ENCODE measurements around the gene ITPR1. TPM values are rescaled to one million over a fixed set of nuclear protein-coding genes. Genes with fewer than 3 reads are reported as not detected.

Gene ITPR1
- total RNA-seq, 4 donors from 2014 or later = 15.3 to 50.2 (median 28.7) TPM

GRCh38 chr3:4693620-4694019 is 200.5 kb downstream of the ITPR1 start:
- H3K27ac ChIP-seq = no peak overlapping the region
- intact Hi-C loops (cut with DNase I; ENCODE audit: low total_unique reads) (no loop called here), in situ Hi-C loops (cut with MboI; ENCODE audit: low pct_ligation_motif_present in 1 of 4, low pct_unique_long_range_greater_than_20kb in 1 of 4, low sequenced_read_pairs in 3 of 4) (no loop called here)
- no peaks in the 10 kb centered on the region for H3K27me3 ChIP-seq
- H3K4me3 ChIP-seq = no peak overlapping the region
- peaks cover 0 to 3% of the 10 kb centered on the region in 2 donors for H3K9me3 ChIP-seq
- WGBS, 2 donors (ENCODE audit: low coverage in 1 of 2) = 77 to 82% methylated on average over 2 to 13 of the region's 13 CpGs
- H3K36me3 ChIP-seq = peaks cover 0 to 12% (median 0%) of the 10 kb centered on the region in 4 donors
- TF ChIP-seq CTCF (IDR thresholded peaks at IDR 0.05) = no peak
- TF ChIP-seq POLR2AphosphoS5 (IDR thresholded peaks at IDR 0.05) = no peak
- no peak for TF ChIP-seq POLR2A (IDR thresholded peaks at IDR 0.05)
- TF ChIP-seq EP300 (IDR thresholded peaks at IDR 0.05; ENCODE audit: low read depth) = no peak
- H3K4me1 ChIP-seq = no peaks in the 10 kb centered on the region
- no peak for DNase-seq

GRCh38 chr3:4695846-4696245 is 202.7 kb downstream of the ITPR1 start:
- H3K27ac ChIP-seq = no peak overlapping the region
- H3K9me3 ChIP-seq = no peaks in the 10 kb centered on the region
- intact Hi-C loops (cut with DNase I; ENCODE audit: low total_unique reads) (no loop called here), in situ Hi-C loops (cut with MboI; ENCODE audit: low pct_ligation_motif_present in 1 of 4, low pct_unique_long_range_greater_than_20kb in 1 of 4, low sequenced_read_pairs in 3 of 4) (no loop called here)
- TF ChIP-seq POLR2A (IDR thresholded peaks at IDR 0.05) = no peak
- TF ChIP-seq CTCF (IDR thresholded peaks at IDR 0.05) = no peak
- no peak for TF ChIP-seq POLR2AphosphoS5 (IDR thresholded peaks at IDR 0.05)
- no peak for TF ChIP-seq EP300 (IDR thresholded peaks at IDR 0.05; ENCODE audit: low read depth)
- H3K36me3 ChIP-seq = peaks cover 0 to 1% (median 0%) of the 10 kb centered on the region in 4 donors
- 85 to 90% methylated on average over 2 of the region's 2 CpGs for WGBS, 2 donors (ENCODE audit: low coverage in 1 of 2)
- DNase-seq = no peak
- no peaks in the 10 kb centered on the region for H3K4me1 ChIP-seq
- no peak overlapping the region for H3K4me3 ChIP-seq
- H3K27me3 ChIP-seq = no peaks in the 10 kb centered on the region

GRCh38 chr3:4696266-4696665 is 203.1 kb downstream of the ITPR1 start:
- no peaks in the 10 kb centered on the region for H3K27me3 ChIP-seq
- no peaks in the 10 kb centered on the region for H3K4me1 ChIP-seq
- intact Hi-C loops (cut with DNase I; ENCODE audit: low total_unique reads) = no loop called here
- WGBS, 2 donors (ENCODE audit: low coverage in 1 of 2) = 73 to 92% methylated on average over 4 of the region's 4 CpGs
- H3K27ac ChIP-seq = no peak overlapping the region
- H3K4me3 ChIP-seq = no peak overlapping the region
- in situ Hi-C loops (cut with MboI; ENCODE audit: low pct_ligation_motif_present in 1 of 4, low pct_unique_long_range_greater_than_20kb in 1 of 4, low sequenced_read_pairs in 3 of 4) = no loop called here
- no peaks in the 10 kb centered on the region for H3K36me3 ChIP-seq
- no peak for DNase-seq
- no peaks in the 10 kb centered on the region for H3K9me3 ChIP-seq
- TF ChIP-seq POLR2AphosphoS5 (IDR thresholded peaks at IDR 0.05) (no peak), POLR2A (IDR thresholded peaks at IDR 0.05) (no peak), EP300 (IDR thresholded peaks at IDR 0.05; ENCODE audit: low read depth) (no peak)

GRCh38 chr3:4698125-4698821 is 205.1 kb downstream of the ITPR1 start:
- Histone ChIP-seq H3K4me3 (no peak overlapping the region), H3K27me3 (no peaks in the 10 kb centered on the region), H3K27ac (no peak overlapping the region), H3K9me3 (no peaks in the 10 kb centered on the region), H3K36me3 (no peaks in the 10 kb centered on the region), H3K4me1 (no peaks in the 10 kb centered on the region)
- in situ Hi-C loops (cut with MboI; ENCODE audit: low pct_ligation_motif_present in 1 of 4, low pct_unique_long_range_greater_than_20kb in 1 of 4, low sequenced_read_pairs in 3 of 4) (no loop called here), intact Hi-C loops (cut with DNase I; ENCODE audit: low total_unique reads) (no loop called here)
- DNase-seq = no peak
- WGBS, 2 donors (ENCODE audit: low coverage in 1 of 2) = 83 to 91% methylated on average over 3 of the region's 3 CpGs
- TF ChIP-seq POLR2AphosphoS5 (IDR thresholded peaks at IDR 0.05) (no peak), POLR2A (IDR thresholded peaks at IDR 0.05) (no peak), CTCF (IDR thresholded peaks at IDR 0.05) (no peak), EP300 (IDR thresholded peaks at IDR 0.05; ENCODE audit: low read depth) (no peak)
